Esophagus muscularis mucosa (tissue), 4 donors: ENCODE results near the gene CXorf66.

ENCODE experiments used
- CTCF ChIP-seq, 3 experiments: fragments of 200-600 bp in 2 of 3; fragments of 450-650 bp in 1 of 3; sonication (generic) in 2 of 3; IDR thresholded peaks; one replicate each; pipeline ENCODE4 v1.5.1; 2017 to 2019; ENCODE audit warnings: antibody characterized with exemption in 3 of 3, mild to moderate bottlenecking in 2 of 3, moderate library complexity in 1 of 3
- EP300 ChIP-seq: sonication (generic); formaldehyde crosslinking; IDR thresholded peaks from one replicate; pipeline ENCODE4 v1.6.1; 2017; ENCODE audit warnings: antibody characterized with exemption
- POLR2AphosphoS5 ChIP-seq, 2 donors: sonication (generic); formaldehyde crosslinking; IDR thresholded peaks; one replicate each; pipeline ENCODE4 v1.6.1; 2017; ENCODE audit warnings: antibody characterized with exemption in 2 of 2

DNA sequence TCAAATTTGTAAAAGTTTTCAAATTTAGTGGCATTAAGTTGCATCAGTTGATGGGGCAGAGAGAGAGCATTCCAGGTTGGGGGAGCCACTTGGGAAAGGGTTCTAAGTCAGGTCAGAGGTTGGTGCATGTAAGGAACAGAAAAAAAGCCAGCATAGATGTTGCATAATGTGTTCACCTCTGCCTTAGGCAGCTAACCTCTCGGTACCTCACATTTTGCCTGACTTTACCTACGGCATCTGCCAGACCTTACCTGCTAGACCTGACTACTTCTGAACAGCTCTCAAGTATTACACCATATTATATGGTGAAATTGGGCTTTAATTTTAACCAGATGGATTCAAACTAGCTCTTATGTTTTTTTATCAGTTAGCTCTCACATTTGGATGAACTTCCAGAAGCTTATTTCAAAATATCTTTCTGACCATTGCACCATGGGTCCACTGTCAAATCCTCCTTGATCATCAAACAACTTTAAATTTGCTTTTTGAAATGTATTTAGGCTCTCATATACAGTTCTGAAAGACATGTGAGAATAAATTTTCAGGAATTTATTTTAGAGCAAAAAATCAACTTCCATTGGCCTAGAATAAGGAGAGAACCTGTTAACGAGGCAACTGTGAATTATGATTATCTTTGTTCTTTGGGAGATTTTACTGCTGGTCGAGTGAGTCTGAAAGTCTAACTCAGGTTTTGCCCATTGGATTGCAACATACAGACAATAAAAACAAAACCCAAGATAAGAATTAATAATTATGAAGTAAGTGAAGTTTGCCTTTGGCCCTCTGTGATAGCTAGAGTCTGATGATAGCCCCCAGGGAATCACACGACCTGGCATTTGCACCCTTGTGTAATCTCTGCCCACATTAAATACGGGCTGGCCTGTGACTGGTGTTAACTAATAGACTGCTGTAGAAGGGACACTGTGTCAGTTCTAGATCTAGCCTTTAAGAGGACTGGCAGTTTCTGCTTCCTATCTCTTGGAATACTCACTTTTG, 7.6 kb upstream of the CXorf66 start:
- TF ChIP-seq POLR2AphosphoS5 (IDR thresholded peaks at IDR 0.05) = no peak
- no peak for TF ChIP-seq EP300
- TF ChIP-seq CTCF (IDR thresholded peaks at IDR 0.05) = no peak
